ENCODE measurements around the gene C16orf54. TPM values are rescaled to one million over a fixed set of nuclear protein-coding genes. Genes with fewer than 3 reads are reported as not detected.
"Not testable (repeated sequence)": the region's sequence is repeated elsewhere in the genome, so short reads cannot be mapped to it uniquely, and the experiment has no call there.

The C16orf54 gene
- total RNA-seq, 2 donors from 2014 or later = 0.33 to 0.52 TPM

GRCh38 chr16:29790949-29791844 is 45.4 kb upstream of the C16orf54 start:
- Histone ChIP-seq H3K36me3 (replicated peaks in 1 of 2; ENCODE audit: insufficient read depth in 1 of 2, low read depth in 2 of 2) (no peaks in the 10 kb centered on the region), H3K27ac (peak overlapping the region in 3 of 4 donors; percentile 3 to 94 (median 86)), H3K9me3 (no peaks in the 10 kb centered on the region), H3K27me3 (no peaks in the 10 kb centered on the region), H3K4me3 (peak overlapping the region; percentile 65 to 71), H3K4me1 (peaks cover 30% of the 10 kb centered on the region)
- WGBS, 2 donors = 3 to 5% methylated on average over 21 to 31 of the region's 31 CpGs
- DNase-seq (no peak), ATAC-seq (peak; percentile 0)
- intact Hi-C loops (cut with DNase I) = no loop called here
- TF ChIP-seq POLR2A (IDR thresholded peaks at IDR 0.05) (no peak), CTCF (IDR thresholded peaks at IDR 0.05) (no peak)

DNA sequence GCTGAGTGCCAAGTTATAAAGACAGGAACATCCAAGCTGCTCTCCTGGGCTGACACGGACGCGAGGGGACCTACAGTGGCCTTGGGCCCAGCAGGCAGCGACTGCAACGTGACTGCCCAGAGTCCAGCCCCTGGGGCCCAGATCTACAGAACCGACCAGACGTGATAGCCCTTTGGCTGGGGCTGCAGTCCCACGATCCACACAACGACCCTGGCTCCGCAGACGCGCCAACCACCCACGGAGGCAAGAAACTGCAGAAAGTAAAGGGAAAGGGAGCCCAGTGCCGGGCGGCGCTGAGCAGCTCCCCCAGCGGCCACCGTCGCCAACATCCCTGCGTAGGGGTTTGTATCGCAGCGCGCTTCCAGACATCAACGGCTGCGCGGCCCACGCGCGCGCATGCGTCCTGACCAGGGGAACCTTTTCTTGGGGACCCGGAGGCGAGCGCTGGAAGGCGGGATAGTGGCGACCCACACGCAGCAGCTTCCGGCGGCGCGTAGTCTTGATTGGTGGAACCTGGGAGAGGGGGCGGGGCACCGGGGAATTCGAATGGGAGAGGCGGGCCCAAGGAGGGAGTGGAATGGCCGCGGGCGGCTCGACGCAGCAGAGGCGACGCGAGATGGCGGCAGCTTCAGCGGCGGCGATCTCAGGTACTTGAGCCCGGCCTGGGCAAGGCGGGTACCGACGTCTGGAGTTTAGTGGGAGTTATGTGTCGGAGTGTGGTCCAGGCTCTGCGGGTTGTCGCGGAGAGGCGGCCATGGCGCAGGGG is 44.6 kb upstream of the C16orf54 start, which contains the start of gene KIF22:
TSS of gene KIF22 (plus strand) at position 569 of the 766 bp plus-strand sequence. CDS start at position 578, 9 bp downstream.
- intact Hi-C loops (cut with DNase I) = no loop called here
- peaks cover 33% of the 10 kb centered on the region for H3K4me1 ChIP-seq
- H3K36me3 ChIP-seq (replicated peaks in 1 of 2; ENCODE audit: insufficient read depth in 1 of 2, low read depth in 2 of 2) = no peaks in the 10 kb centered on the region
- H3K27me3 ChIP-seq = no peaks in the 10 kb centered on the region
- DNase-seq (peak; percentile 99 to 100 (median 99)), ATAC-seq (peak; percentile 100)
- peak within 1 kb of the TSS; percentile 65 to 71 for H3K4me3 ChIP-seq
- peak within 1 kb of the TSS; percentile 68 to 94 (median 84) for H3K27ac ChIP-seq
- TF ChIP-seq POLR2A (IDR thresholded peaks at IDR 0.05) (peak; percentile 49 to 85 (median 84)), CTCF (IDR thresholded peaks at IDR 0.05) (peak; percentile 62 to 92 (median 90))
- 0% methylated on average over 67 of the region's 67 CpGs; no CpG with 5 or more reads in 1 of the 2 donors for WGBS, 2 donors
- no peaks in the 10 kb centered on the region for H3K9me3 ChIP-seq

DNA sequence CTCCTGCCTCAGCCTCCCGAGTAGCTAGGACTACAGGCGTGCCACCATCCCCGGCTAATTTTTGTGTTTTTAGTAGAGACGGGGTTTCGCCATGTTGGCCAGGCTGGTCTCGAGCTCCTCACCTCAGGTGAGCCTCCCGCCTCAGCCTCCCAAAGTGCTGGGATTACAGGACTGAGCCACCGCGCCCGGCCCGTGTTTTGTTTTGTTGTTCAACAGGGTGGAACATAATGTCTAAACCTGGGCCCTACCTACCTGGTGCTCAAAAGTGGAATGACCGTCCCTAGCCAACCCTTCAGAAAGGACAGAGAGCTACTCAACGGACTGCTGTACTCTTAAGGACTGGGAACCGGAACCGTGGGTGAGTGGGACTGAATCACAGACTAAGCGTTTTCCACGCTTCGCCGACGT is 44.0 kb upstream of the C16orf54 start:
- Histone ChIP-seq H3K36me3 (replicated peaks in 1 of 2; ENCODE audit: insufficient read depth in 1 of 2, low read depth in 2 of 2) (no peaks in the 10 kb centered on the region), H3K4me3 (peak overlapping the region in 1 of 2 donors; percentile 22), H3K4me1 (peaks cover 33% of the 10 kb centered on the region), H3K9me3 (no peaks in the 10 kb centered on the region), H3K27me3 (no peaks in the 10 kb centered on the region), H3K27ac (peak overlapping the region; percentile 68 to 94 (median 84))
- no peak for DNase-seq
- intact Hi-C loops (cut with DNase I) = no loop called here
- ATAC-seq = peak; percentile 2
- 59 to 92% methylated on average over 11 to 20 of the region's 20 CpGs for WGBS, 2 donors
- TF ChIP-seq POLR2A (IDR thresholded peaks at IDR 0.05) = no peak
- TF ChIP-seq CTCF (IDR thresholded peaks at IDR 0.05) = no peak

DNA sequence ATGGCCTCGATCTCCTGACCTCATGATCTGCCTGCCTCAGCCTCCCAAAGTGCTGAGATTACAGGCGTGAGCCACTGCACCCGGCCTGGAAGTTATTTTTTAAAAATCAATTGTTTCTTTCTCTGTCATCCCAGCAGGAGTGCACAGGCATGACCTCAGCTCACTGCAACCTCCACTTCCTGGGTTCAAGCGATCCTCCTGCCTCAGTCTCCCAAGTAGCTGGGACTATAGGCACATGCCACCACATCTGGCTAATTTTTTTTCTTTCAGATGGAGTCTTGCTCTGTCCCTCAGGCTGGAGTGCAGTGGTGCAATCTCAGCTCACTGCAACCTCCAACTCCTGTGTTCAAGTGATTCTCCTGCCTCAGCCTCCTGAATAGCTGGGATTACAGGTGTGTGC is 41.4 kb upstream of the C16orf54 start:
- H3K4me3 ChIP-seq; H3K27ac ChIP-seq; H3K27me3 ChIP-seq; intact Hi-C loops (cut with DNase I); DNase-seq; H3K36me3 ChIP-seq (replicated peaks in 1 of 2; ENCODE audit: insufficient read depth in 1 of 2, low read depth in 2 of 2); ATAC-seq; H3K9me3 ChIP-seq: not testable (repeated sequence)
- H3K4me1 ChIP-seq = peaks cover 32% of the 10 kb centered on the region
- WGBS, 2 donors = 78 to 79% methylated on average over 4 of the region's 4 CpGs

All from body of pancreas (tissue), 4 donors.